Type B pancreatic cell (in vitro differentiated cells): ENCODE measurements around the gene SCAPER. TPM values are rescaled to one million over a fixed set of nuclear protein-coding genes. Genes with fewer than 3 reads are reported as not detected.

Experiments
- DNase-seq: peaks from one replicate; pipeline ENCODE4 v3.0.0; 2021; ENCODE audit warnings: mixed read lengths; ENCODE audit not compliant: unreplicated experiment; ENCODE audit errors: extremely low spot score
- H3K27ac Mint-ChIP-seq: 2 replicates; pipeline ENCODE4 v1.8.0; 2021; ENCODE audit warnings: mild to moderate bottlenecking, mixed read lengths
- H3K27me3 Mint-ChIP-seq: 2 replicates; pipeline ENCODE4 v1.8.0; 2021; ENCODE audit warnings: mixed read lengths
- H3K36me3 Mint-ChIP-seq: 2 replicates; pipeline ENCODE4 v1.8.0; 2021; ENCODE audit warnings: mixed read lengths
- H3K4me1 Mint-ChIP-seq: one replicate; pipeline ENCODE4 v1.8.0; 2021; ENCODE audit warnings: mixed read lengths; ENCODE audit not compliant: unreplicated experiment
- H3K4me3 Mint-ChIP-seq: 2 replicates; pipeline ENCODE4 v1.8.0; 2021; ENCODE audit warnings: mild to moderate bottlenecking, mixed read lengths
- H3K9me3 Mint-ChIP-seq: 2 replicates; pipeline ENCODE4 v1.8.0; 2021; ENCODE audit warnings: mixed read lengths
- total RNA-seq: library from RNA; stranded (reverse); gene quantifications from 2 replicates; pipeline ENCODE4 v1.2.1, GENCODE V29; 2021; ENCODE audit warnings: low replicate concordance
- TF ChIP-seq, protein P1 (sequence below): fragments of 200-600 bp; sonication (generic); conservative IDR thresholded peaks from 2 replicates; pipeline ENCODE4 v1.5.0; 2021; ENCODE audit warnings: antibody characterized with exemption, mild to moderate bottlenecking

Gene SCAPER
- total RNA-seq, 1 donor from 2014 or later: 26.6 TPM

DNA sequence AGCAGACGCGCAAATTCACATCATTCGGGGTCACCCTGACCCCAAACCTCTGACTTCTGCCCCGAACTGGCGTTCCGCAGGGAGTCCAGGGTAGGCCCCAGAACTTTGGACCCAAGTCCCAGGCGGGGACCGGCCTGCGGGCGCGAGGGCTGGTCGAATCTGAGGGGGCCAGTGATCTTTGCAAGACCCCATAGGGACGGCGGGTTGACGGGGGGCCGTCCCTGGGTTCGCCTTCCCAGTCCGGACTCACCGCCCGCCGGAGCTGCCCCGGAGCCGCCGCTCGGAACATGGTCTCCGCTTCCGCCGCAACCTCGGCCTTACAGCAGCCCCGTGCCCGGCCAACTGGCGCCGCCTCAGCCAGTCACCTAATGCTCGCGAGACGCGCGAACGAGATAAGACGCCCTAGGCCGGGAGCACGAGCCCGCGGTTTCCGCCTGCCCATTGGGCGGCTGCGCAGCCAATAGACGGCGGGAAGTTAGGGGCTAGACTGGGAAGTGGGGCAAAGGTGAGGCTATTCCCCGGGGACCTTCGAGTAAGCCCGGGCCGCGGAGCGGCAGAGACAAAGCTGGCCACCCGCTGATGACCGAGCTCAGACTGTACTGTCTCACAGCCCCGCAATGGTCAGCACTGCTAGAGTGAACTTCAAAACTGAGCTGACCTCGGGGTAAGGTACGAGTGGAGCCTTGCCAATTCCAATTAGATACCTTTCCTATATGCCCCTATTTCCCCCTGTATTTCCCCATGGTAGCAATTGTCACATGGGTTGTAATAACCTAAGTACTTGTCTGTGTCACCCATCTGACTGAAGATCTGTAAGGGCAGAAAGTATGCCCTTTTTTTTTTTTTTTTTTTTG lies 593.8 kb downstream of the SCAPER start, which contains the start of gene ETFA:
ETFA (minus strand) TSS at position 370 of the 854 bp plus-strand sequence; CDS start at position 289, 81 bp downstream.
- Mint-ChIP-seq H3K27me3 (no peaks in the 10 kb centered on the region), H3K4me1 (peaks cover 35% of the 10 kb centered on the region), H3K36me3 (peaks cover 18% of the 10 kb centered on the region), H3K4me3 (peak within 1 kb of the TSS; percentile 93), H3K27ac (peak within 1 kb of the TSS; percentile 94), H3K9me3 (peaks cover 6% of the 10 kb centered on the region)
- peak; percentile 95 for DNase-seq
- TF ChIP-seq, protein P1, sequence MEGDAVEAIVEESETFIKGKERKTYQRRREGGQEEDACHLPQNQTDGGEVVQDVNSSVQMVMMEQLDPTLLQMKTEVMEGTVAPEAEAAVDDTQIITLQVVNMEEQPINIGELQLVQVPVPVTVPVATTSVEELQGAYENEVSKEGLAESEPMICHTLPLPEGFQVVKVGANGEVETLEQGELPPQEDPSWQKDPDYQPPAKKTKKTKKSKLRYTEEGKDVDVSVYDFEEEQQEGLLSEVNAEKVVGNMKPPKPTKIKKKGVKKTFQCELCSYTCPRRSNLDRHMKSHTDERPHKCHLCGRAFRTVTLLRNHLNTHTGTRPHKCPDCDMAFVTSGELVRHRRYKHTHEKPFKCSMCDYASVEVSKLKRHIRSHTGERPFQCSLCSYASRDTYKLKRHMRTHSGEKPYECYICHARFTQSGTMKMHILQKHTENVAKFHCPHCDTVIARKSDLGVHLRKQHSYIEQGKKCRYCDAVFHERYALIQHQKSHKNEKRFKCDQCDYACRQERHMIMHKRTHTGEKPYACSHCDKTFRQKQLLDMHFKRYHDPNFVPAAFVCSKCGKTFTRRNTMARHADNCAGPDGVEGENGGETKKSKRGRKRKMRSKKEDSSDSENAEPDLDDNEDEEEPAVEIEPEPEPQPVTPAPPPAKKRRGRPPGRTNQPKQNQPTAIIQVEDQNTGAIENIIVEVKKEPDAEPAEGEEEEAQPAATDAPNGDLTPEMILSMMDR: no peak

DNA sequence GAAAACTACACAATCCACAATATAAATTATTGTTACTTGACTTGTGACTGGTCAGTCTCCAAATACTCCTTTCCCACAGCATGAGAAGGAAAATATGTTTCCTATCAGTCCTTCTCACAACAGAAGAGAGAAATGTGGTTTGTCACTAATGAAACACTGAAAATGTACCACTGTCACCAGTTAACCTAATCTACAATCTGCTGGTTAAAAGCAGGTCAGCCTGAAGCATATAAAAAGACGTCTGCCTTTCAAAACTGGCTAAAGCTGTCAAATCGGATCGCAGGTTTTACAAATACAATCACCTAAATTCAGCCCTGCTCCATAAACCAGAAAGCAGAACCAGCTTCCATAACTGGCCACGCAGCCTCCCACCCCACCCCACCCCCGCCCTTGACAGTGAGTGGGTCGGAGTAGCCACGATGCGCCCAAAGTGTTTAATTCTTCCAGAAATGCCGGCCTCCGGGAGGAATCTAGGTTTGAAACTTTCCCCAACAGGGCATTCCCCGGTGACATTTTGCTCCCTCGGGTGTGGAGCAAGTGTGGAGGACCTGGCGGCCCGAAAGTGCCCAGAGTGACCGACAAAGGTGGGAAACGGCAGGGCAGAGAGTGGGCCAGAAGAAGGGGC lies 594.6 kb downstream of the SCAPER start:
- peak overlapping the region; percentile 79 for H3K27ac Mint-ChIP-seq
- TF ChIP-seq, protein P1: no peak
- H3K36me3 Mint-ChIP-seq: peaks cover 18% of the 10 kb centered on the region
- peak overlapping the region; percentile 93 for H3K4me3 Mint-ChIP-seq
- no peaks in the 10 kb centered on the region for H3K27me3 Mint-ChIP-seq
- H3K4me1 Mint-ChIP-seq: peaks cover 35% of the 10 kb centered on the region
- H3K9me3 Mint-ChIP-seq: peaks cover 6% of the 10 kb centered on the region
- no peak for DNase-seq

DNA sequence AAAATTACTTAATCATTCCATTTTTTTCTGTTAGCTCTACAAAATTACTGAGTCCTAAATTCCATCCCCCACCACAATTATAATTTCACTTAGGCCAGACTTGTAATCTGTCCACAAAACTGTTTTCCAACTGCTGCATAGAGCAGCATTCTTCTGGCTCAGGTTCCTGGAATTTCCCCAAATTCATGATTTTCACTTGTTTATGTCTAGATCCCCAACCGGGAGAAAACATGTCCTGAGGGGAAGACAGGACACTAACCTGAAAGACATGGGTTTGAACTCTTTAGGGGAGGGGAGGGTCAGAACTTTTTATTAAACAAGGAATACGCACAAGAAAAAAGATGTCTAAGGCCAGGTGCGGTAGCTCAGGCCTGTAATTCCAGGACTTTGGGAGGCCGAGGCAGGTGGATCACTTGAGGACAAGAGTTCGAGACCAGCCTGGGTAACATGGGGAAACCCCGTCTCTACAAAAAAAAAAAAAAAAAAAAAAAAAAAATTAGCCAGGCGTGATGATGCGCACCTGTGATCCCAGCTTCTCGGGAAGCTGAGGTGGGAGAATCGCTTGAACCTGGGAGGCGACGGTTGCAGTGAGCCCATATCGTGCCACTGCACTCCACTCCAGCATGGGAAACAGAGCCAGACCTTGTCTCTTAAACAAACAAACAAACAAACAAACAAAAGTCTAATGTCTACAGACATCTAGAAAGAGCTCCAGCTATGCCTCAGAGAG lies 595.4 kb downstream of the SCAPER start:
- peak overlapping the region; percentile 93 for H3K4me3 Mint-ChIP-seq
- no peak for DNase-seq
- H3K36me3 Mint-ChIP-seq: peaks cover 21% of the 10 kb centered on the region
- H3K27ac Mint-ChIP-seq: peak overlapping the region; percentile 79
- TF ChIP-seq, protein P1: no peak
- peaks cover 35% of the 10 kb centered on the region for H3K4me1 Mint-ChIP-seq
- H3K9me3 Mint-ChIP-seq: peaks cover 10% of the 10 kb centered on the region
- H3K27me3 Mint-ChIP-seq: no peaks in the 10 kb centered on the region

DNA sequence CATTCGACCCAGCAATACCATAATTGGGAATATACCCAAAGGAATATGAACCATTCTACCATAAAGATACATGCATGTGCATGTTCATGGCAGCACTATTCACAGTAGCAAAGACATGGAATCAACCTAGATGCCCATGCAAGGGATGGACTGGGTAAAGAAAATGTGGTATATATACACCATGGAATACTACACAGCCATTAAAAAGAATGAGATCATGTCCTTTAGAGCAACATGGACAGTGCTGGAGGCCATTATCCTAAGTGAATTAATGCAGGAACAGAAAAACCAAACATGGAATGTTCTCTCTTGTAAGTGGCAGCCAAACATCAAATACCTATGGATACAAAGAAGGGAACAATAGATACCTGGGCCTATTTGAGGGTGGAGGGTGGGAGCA lies 601.2 kb downstream of the SCAPER start:
- Mint-ChIP-seq H3K4me3 (no peak overlapping the region), H3K27me3 (no peaks in the 10 kb centered on the region), H3K4me1 (peaks cover 19% of the 10 kb centered on the region), H3K9me3 (peaks cover 4% of the 10 kb centered on the region), H3K36me3 (peaks cover 16% of the 10 kb centered on the region), H3K27ac (no peak overlapping the region)
- TF ChIP-seq, protein P1: no peak
- no peak for DNase-seq

DNA sequence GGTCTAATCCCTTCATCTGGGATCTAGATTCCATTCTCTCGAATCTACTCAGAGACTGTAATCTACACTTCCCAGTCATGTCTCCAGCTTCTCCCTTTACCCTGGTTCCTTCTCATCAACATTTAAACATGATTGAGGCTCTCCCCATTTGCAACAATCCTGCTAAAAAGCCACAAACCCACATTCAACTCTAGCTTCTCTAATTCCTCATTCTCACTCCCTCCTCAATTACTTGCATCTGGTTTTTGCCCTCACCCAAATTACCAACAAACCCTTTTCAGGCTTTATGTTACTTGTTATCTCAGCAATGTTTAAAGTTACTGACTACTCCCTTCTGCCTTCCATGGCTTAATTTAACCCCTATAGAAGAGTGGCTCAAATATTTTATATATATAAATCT lies 605.4 kb downstream of the SCAPER start:
- H3K27ac Mint-ChIP-seq: no peak overlapping the region
- TF ChIP-seq, protein P1: no peak
- H3K4me3 Mint-ChIP-seq: no peak overlapping the region
- DNase-seq: no peak
- H3K4me1 Mint-ChIP-seq: peaks cover 8% of the 10 kb centered on the region
- H3K36me3 Mint-ChIP-seq: peaks cover 3% of the 10 kb centered on the region
- H3K27me3 Mint-ChIP-seq: no peaks in the 10 kb centered on the region
- H3K9me3 Mint-ChIP-seq: no peaks in the 10 kb centered on the region
